HFF-Myc (cell line): ENCODE data around the gene KRT72.

Experiments
- DNase-seq: peaks from one replicate; pipeline ENCODE4 v3.0.0-alpha.2; 2011; ENCODE audit warnings: low read depth; ENCODE audit errors: extremely low read depth
- H3K4me3 ChIP-seq: replicated peaks from 2 replicates; pipeline ENCODE4 v1.5.1; 2011; ENCODE audit warnings: low read depth, mild to moderate bottlenecking, control low read depth, low read length
- TF ChIP-seq, protein P1 (sequence below): IDR thresholded peaks from 2 replicates; pipeline ENCODE4 v1.5.1; 2012; ENCODE audit warnings: mild to moderate bottlenecking, low read depth, low read length, control low read depth; ENCODE audit errors: missing control alignments

KRT72 gene

DNA sequence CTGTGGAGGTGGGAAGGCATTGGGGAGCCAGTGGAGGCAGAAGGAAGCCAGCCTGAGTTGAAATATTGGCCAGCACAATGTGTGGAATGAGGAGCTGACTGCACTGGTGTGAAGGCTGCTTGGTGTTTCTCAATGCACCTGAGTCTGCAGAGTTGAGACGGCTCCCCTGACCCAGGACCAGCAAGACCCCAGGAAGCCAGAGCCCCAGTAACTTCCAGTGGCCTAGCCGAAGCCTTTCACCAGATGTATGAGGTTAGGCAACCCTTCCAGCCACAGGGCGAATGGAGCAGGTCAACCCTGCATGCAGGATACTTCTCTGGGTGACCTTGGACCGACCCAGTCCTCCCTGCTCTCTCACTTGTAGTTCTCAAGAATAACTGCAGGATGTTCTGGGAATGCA, 30.0 kb upstream of the KRT72 start:
- no peak overlapping the region for H3K4me3 ChIP-seq
- TF ChIP-seq, protein P1, sequence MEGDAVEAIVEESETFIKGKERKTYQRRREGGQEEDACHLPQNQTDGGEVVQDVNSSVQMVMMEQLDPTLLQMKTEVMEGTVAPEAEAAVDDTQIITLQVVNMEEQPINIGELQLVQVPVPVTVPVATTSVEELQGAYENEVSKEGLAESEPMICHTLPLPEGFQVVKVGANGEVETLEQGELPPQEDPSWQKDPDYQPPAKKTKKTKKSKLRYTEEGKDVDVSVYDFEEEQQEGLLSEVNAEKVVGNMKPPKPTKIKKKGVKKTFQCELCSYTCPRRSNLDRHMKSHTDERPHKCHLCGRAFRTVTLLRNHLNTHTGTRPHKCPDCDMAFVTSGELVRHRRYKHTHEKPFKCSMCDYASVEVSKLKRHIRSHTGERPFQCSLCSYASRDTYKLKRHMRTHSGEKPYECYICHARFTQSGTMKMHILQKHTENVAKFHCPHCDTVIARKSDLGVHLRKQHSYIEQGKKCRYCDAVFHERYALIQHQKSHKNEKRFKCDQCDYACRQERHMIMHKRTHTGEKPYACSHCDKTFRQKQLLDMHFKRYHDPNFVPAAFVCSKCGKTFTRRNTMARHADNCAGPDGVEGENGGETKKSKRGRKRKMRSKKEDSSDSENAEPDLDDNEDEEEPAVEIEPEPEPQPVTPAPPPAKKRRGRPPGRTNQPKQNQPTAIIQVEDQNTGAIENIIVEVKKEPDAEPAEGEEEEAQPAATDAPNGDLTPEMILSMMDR, result no peak
- no peak for DNase-seq

DNA sequence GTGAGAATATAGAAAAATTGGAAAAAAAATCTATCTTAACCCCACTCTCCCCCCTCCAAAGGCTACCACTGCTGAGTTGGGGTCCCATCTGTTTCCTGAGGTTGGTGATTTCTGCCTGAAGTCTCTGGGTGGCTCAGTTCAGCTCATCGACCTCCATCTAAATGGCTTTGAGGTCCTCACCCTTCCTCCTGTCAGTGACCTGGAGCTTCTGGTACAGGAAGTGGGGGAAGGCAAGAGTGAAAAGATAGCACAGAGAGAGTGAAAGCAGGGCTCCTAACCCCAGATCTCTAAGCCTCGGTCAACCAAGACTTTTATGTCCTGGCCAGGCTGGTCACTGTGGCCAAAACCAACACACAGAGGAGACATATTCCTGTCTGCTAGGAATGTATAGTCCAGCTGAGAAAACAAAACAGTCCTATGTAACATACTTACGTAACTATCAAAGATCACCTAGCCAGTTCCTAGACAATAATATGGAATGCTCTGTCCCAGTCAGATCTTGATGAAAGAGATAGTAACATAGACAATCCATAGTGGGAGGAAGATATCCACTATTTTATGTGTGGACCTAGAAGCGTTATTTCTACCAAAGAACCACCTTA, 29.4 kb upstream of the KRT72 start:
- DNase-seq, result no peak

DNA sequence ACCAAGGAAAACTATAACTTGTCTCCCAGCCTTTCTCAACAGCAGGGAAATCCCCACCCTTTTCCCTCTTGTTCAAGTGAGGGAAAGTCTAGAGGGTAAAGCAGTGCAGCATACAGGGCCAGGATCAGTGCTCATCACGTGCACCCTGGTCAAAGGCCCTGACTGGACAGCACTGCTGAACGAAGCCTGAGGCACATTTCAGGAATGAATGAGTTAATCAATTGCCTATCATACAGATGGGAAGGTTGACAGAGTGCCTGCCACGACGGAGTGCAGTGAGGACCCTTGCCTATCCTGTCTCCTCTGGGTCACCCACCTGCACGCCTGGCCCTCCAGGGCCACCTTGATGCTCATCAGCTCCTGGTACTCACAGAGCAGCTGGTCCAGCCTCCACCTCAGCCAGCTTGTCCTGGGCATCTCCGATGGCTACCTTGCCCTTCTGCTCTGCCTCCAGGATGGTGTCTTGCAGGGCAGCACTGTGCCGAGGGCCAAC, 28.8 kb upstream of the KRT72 start:
- DNase-seq, result no peak
- TF ChIP-seq, protein P1, result no peak
- H3K4me3 ChIP-seq, result no peak overlapping the region

More for the DNA sequence above, 29.4 kb upstream of the KRT72 start:
- H3K4me3 ChIP-seq, result no peak overlapping the region
- TF ChIP-seq, protein P1, result no peak

DNA sequence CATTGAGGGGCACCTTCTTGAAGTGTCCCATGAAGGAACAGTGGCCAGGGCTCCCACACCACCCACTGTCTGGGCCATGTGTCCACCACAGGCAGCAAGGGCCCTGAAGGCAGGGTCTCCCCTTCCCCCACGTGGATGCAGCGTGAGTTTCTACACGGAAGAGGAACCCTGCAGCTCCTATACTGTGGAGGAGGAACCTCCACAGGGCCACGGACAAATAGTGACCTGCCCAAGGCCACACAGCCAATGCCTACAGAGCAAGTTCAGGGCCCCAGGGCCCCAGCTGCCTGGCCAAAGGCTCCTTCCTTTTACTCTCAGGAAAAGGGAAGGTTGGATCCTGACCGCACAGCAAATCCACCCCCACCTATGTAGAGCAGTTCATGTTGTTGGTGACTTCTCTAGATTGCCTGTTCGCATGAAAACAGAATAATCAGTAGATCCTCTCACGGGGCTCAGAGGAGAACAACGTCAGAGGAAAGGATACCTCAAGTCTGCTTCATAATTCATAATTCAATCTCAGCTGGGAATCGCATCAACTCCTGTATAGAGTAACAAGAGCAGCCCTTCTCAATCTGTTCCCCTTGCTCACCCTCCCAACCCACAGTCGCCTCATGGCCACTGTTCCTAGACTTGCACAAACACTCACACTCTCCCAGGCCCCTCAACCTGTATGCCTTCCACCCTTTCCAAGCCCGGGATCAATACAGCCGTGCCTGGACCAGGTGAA, 28.2 kb upstream of the KRT72 start:
- DNase-seq, result no peak
- no peak overlapping the region for H3K4me3 ChIP-seq
- TF ChIP-seq, protein P1, result no peak

DNA sequence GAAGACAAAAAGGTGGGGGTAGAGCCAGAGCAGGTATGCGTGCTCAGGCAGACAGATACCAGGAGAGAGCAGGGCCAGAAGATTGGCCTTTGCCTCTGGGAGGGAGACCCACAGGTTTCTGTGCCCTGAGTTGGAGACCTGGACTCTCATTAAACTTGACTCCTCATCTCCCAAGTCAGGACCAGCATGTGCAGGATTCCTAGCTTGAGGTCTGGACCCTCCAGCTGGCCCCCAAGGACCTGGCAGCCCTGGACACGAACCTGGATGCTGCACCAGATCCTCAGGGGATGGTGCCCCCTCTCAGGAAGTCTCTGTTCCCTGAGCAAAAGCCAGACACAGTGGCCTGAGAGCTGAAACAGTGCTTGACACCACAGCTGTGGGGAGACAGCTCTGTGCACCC, 27.6 kb upstream of the KRT72 start:
- no peak for DNase-seq
- no peak overlapping the region for H3K4me3 ChIP-seq
- TF ChIP-seq, protein P1, result no peak

DNA sequence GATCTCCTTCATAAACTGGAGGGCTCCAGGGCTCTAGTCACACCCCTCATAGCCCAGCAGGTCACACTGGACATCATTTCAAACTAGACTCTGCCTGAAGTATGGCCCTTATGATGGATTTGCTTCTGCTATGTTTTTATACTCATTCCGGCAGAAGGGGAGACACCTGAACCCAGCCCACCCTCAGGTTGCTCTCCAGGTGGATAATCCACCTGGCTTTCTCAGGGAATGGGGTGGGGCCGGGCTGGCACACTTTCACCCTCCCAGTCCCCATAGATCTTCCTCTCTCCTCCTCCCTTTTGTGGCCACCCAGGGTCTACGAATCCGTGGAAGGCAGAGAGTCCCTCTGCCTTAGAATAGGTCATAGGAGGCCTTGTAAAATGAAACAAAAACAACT, 26.8 kb upstream of the KRT72 start:
- no peak overlapping the region for H3K4me3 ChIP-seq
- TF ChIP-seq, protein P1, result no peak
- DNase-seq, result no peak
